ENCODE measurements around the gene NPC2. TPM values are rescaled to one million over a fixed set of nuclear protein-coding genes. Genes with fewer than 3 reads are reported as not detected.

NPC2 gene
- total and polyA plus RNA-seq, 2 donors (not counting 3 experiments of a cell fraction or from before 2014, with no cell fraction given): 203 to 406 TPM

- Histone ChIP-seq H2AFZ (ENCODE audit: low read depth, low read length) (no peak overlapping the region), H3K27me3 (ENCODE audit: control insufficient read depth in 2 of 2, insufficient read depth in 2 of 2, low read length in 2 of 2) (no peaks in the 10 kb centered on the region), H3K9ac (replicated peaks; ENCODE audit: extremely low read depth, insufficient read depth, low read length) (no peak overlapping the region), H3K4me2 (ENCODE audit: insufficient read depth, low read length) (no peak overlapping the region), H3K79me2 (ENCODE audit: control insufficient read depth, insufficient read depth, low read length) (no peaks in the 10 kb centered on the region), H3K4me3 (replicated peaks in 1 of 3; ENCODE audit: insufficient read depth in 1 of 3, low read depth in 1 of 3, low read length in 3 of 3) (no peak overlapping the region), H3K4me1 (ENCODE audit: control insufficient read depth, extremely low read depth, insufficient read depth, low read length) (no peaks in the 10 kb centered on the region), H4K20me1 (replicated peaks; ENCODE audit: control insufficient read depth, extremely low read depth, insufficient read depth, low read length) (no peaks in the 10 kb centered on the region), H3K27ac (ENCODE audit: insufficient read depth, low read depth, low read length) (no peak overlapping the region), H3K36me3 (ENCODE audit: control insufficient read depth in 2 of 2, extremely low read depth in 1 of 2, insufficient read depth in 2 of 2, low read length in 2 of 2) (peaks cover 40 to 81% of the 10 kb centered on the region in 2 experiments), H3K9me3 (replicated peaks; ENCODE audit: control insufficient read depth, insufficient read depth, low read length) (no peaks in the 10 kb centered on the region), H3K9me1 (replicated peaks; ENCODE audit: control insufficient read depth, extremely low read depth, insufficient read depth, low read length) (no peaks in the 10 kb centered on the region)
- intact Hi-C loops (cut with micrococcal nuclease) (no loop called here), dilution Hi-C loops (cut with MboI; ENCODE audit: extremely low pct_ligation_motif_present, low sequenced_read_pairs) (no loop called here)
- BruUV-seq (replicated peaks): no TSS peak
- CTCF ChIA-PET: no interaction called here
- POLR2A ChIA-PET: no interaction called here
- TF ChIP-seq MAX (IDR thresholded peaks at IDR 0.05; ENCODE audit: insufficient read depth, insufficient read length) (no peak), POLR2A (IDR thresholded peaks at IDR 0.05; ENCODE audit: low read depth, low read length) (no peak), GATA2 (IDR thresholded peaks at IDR 0.05; ENCODE audit: insufficient read depth, insufficient read length, low read depth, low read length) (no peak), FOS (IDR thresholded peaks at IDR 0.05; ENCODE audit: borderline replicate concordance, insufficient read depth, low read length) (no peak), POLR2AphosphoS5 (IDR thresholded peaks at IDR 0.05; ENCODE audit: insufficient read depth, low read depth, low read length) (no peak), CTCF (IDR thresholded peaks at IDR 0.05; ENCODE audit: extremely low read depth in 1 of 2, insufficient read depth in 1 of 2, low read depth in 1 of 2, low read length in 2 of 2) (no peak), JUN (IDR thresholded peaks at IDR 0.05; ENCODE audit: borderline replicate concordance, insufficient read depth, insufficient read length, low read depth) (no peak), MYC (IDR thresholded peaks at IDR 0.05; ENCODE audit: low read depth, low read length) (no peak), EZH2 (IDR thresholded peaks at IDR 0.05; ENCODE audit: borderline replicate concordance, low read depth, low read length, severe bottlenecking) (no peak)
- DNase-seq (ENCODE audit: low read depth, low spot score) (no peak), FAIRE-seq (no peak)
Measured at GRCh38 chr14:74506411-74506851, 13.3 kb upstream of the NPC2 start.
